Measurements from ENCODE around the gene IVD.
A peak's percentile ranks its signal among the peaks of the same experiment; 100 is the strongest.

IVD gene

GRCh38 chr15:40469776-40470390 is 64.3 kb downstream of the IVD start:
- Mint-ChIP-seq H3K4me3 (peak overlapping the region; percentile 75 to 80 (median 75)), H3K4me1 (peaks cover 11% of the 10 kb centered on the region), H3K9me3 (no peaks in the 10 kb centered on the region), H3K36me3 (ENCODE audit: low read depth) (peaks cover 20% of the 10 kb centered on the region), H3K27ac (peak overlapping the region; percentile 21 to 78 (median 64)), H3K27me3 (ENCODE audit: low read depth) (no peaks in the 10 kb centered on the region)
- TF ChIP-seq CTCF (IDR thresholded peaks at IDR 0.05; ENCODE audit: unreplicated experiment in 3 of 3), result no peak

- Mint-ChIP-seq H3K27ac (peak within 1 kb of the TSS; percentile 64 to 78 (median 77)), H3K4me3 (peak within 1 kb of the TSS; percentile 84 to 89 (median 89)), H3K36me3 (ENCODE audit: low read depth) (peaks cover 14% of the 10 kb centered on the region), H3K9me3 (no peaks in the 10 kb centered on the region), H3K27me3 (ENCODE audit: low read depth) (no peaks in the 10 kb centered on the region), H3K4me1 (peaks cover 11% of the 10 kb centered on the region)
- peak in 1 of 3 experiments; percentile 11 for TF ChIP-seq CTCF (IDR thresholded peaks at IDR 0.05; ENCODE audit: unreplicated experiment in 3 of 3)
Observed at GRCh38 chr15:40470423-40471104, 65.0 kb downstream of the IVD start, which contains the start of gene CHST14. CHST14 (plus strand) TSS chr15:40470984; CDS start chr15:40471214, 230 bp downstream.

All from nephron (organoid).